DOHH2 (cell line): ENCODE measurements around the gene CSNK1A1.

Experiments used
- H3F3A ChIP-seq: fragments of 200-600 bp; sonication (generic), shearing (Covaris generic); 2 replicates; pipeline ENCODE4 v1.6.0; 2016; ENCODE audit warnings: antibody characterized with exemption, mild to moderate bottlenecking; ENCODE audit not compliant: control insufficient read depth, insufficient read depth
- H3K27ac ChIP-seq: fragments of 200-600 bp; sonication (generic); 2 replicates; pipeline ENCODE4 v1.5.1; 2014; ENCODE audit warnings: low read depth, mild to moderate bottlenecking, low read length, moderate library complexity
- H3K27me3 ChIP-seq: fragments of 200-600 bp; sonication (generic); 2 replicates; pipeline ENCODE4 v1.6.1; 2014; ENCODE audit warnings: mild to moderate bottlenecking, low read length, mixed read lengths; ENCODE audit not compliant: control insufficient read depth
- H3K36me3 ChIP-seq: fragments of 200-600 bp; sonication (generic); 2 replicates; pipeline ENCODE4 v1.6.1; 2014; ENCODE audit warnings: mild to moderate bottlenecking, low read length, moderate library complexity, mixed read lengths; ENCODE audit not compliant: control insufficient read depth
- H3K4me1 ChIP-seq: fragments of 200-600 bp; sonication (generic); 2 replicates; pipeline ENCODE4 v1.6.1; 2014; ENCODE audit warnings: mild to moderate bottlenecking, low read length, mixed read lengths; ENCODE audit not compliant: control insufficient read depth
- H3K4me2 ChIP-seq: fragments of 200-600 bp; sonication (generic); 2 replicates; pipeline ENCODE4 v1.6.0; 2014; ENCODE audit warnings: mild to moderate bottlenecking, low read length, moderate library complexity
- H3K4me3 ChIP-seq: fragments of 200-600 bp; sonication (generic); 2 replicates; pipeline ENCODE4 v1.5.1; 2014; ENCODE audit warnings: mild to moderate bottlenecking, low read length, mixed read lengths
- H3K79me2 ChIP-seq: fragments of 200-600 bp; sonication (generic); 2 replicates; pipeline ENCODE4 v1.6.1; 2014; ENCODE audit warnings: mild to moderate bottlenecking, low read length, mixed read lengths; ENCODE audit not compliant: control insufficient read depth
- H3K9me2 ChIP-seq: fragments of 200-600 bp; sonication (generic); replicated peaks from 2 replicates; pipeline ENCODE4 v1.6.1; 2014; ENCODE audit warnings: mild to moderate bottlenecking, low read length, mixed read lengths; ENCODE audit not compliant: control insufficient read depth
- H3K9me3 ChIP-seq: fragments of 200-600 bp; sonication (generic); 2 replicates; pipeline ENCODE4 v1.6.1; 2014; ENCODE audit warnings: antibody characterized with exemption, low read length, mixed read lengths; ENCODE audit not compliant: control insufficient read depth, insufficient read depth
- H4K20me1 ChIP-seq: fragments of 200-600 bp; sonication (generic); 2 replicates; pipeline ENCODE4 v1.6.0; 2014; ENCODE audit warnings: low read depth, mild to moderate bottlenecking, antibody characterized with exemption, low read length, moderate library complexity; ENCODE audit not compliant: control insufficient read depth, insufficient read depth
- EZH2phosphoT487 ChIP-seq: fragments of 200-600 bp; sonication (generic); IDR thresholded peaks from 2 replicates; pipeline ENCODE4 v1.6.1; 2017; ENCODE audit warnings: borderline replicate concordance, mild to moderate bottlenecking, antibody characterized with exemption, low read length, moderate library complexity, mixed read lengths
- TF ChIP-seq, protein P1 (sequence below): fragments of 200-600 bp; sonication (generic); IDR thresholded peaks from one replicate; pipeline ENCODE4 v1.5.1; 2014; ENCODE audit warnings: antibody characterized with exemption, mild to moderate bottlenecking, low read depth, low read length; ENCODE audit not compliant: poor library complexity, severe bottlenecking

The CSNK1A1 gene

DNA sequence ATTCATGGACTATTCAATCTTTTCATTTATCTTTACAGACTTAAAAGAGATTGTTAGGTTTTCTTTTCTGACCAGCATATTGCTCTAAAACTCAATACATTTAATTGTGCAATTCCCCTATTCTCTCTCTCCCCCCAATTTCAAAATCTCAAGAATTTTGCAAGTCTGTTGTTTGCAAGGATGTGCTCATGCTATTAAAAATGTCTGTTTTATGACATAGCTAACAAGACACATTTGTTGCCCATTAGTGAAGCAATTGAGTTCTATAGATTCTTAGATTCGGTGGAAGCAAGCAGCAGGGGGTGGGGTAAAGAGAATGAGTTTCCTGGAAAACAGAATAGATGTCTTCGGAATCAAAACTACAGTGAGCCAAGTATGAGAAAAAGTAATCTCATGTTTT lies 8.5 kb upstream of the CSNK1A1 start:
- Histone ChIP-seq H3K9me3 (no peaks in the 10 kb centered on the region), H3K79me2 (no peaks in the 10 kb centered on the region), H3K4me1 (peaks cover 35% of the 10 kb centered on the region), H3K36me3 (no peaks in the 10 kb centered on the region), H3K9me2 (no peaks in the 10 kb centered on the region), H3K4me2 (no peak overlapping the region), H4K20me1 (no peaks in the 10 kb centered on the region), H3K4me3 (no peak overlapping the region), H3K27ac (no peak overlapping the region), H3F3A (peaks cover 25% of the 10 kb centered on the region), H3K27me3 (no peaks in the 10 kb centered on the region)
- TF ChIP-seq, protein P1, sequence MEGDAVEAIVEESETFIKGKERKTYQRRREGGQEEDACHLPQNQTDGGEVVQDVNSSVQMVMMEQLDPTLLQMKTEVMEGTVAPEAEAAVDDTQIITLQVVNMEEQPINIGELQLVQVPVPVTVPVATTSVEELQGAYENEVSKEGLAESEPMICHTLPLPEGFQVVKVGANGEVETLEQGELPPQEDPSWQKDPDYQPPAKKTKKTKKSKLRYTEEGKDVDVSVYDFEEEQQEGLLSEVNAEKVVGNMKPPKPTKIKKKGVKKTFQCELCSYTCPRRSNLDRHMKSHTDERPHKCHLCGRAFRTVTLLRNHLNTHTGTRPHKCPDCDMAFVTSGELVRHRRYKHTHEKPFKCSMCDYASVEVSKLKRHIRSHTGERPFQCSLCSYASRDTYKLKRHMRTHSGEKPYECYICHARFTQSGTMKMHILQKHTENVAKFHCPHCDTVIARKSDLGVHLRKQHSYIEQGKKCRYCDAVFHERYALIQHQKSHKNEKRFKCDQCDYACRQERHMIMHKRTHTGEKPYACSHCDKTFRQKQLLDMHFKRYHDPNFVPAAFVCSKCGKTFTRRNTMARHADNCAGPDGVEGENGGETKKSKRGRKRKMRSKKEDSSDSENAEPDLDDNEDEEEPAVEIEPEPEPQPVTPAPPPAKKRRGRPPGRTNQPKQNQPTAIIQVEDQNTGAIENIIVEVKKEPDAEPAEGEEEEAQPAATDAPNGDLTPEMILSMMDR = no peak
- TF ChIP-seq EZH2phosphoT487 = no peak

DNA sequence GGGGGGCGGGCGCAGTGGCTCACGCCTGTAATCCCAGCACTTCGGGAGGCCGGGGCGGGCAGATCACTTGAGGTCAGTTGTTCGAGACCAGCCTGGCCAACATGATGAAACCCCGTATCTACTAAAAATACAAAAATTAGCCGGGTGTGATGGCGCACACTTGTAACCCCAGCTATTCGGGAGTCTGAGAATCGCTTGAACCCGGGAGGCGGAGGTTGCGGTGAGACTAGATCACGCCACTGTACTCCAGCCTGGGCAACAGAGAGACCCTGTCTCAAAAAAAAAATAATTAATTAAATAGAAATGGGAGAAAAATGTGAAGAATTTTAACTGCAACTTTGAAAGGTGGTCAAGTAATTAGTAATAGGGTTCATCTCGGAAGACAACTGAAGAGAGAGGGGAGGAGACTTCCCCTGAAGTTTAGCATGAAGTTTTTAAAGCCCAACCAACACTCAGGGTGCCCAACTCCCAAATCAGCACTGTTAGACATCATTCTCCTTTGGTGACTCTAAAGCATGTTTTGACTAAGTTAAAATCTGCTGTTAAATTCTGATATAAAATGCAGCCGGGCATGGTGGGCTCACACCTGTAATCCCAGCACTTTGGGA lies 1.4 kb upstream of the CSNK1A1 start:
- Histone ChIP-seq H3K9me3 (no peaks in the 10 kb centered on the region), H3K27me3 (no peaks in the 10 kb centered on the region), H3K9me2 (no peaks in the 10 kb centered on the region), H4K20me1 (peaks cover 12% of the 10 kb centered on the region), H3K36me3 (peaks cover 35% of the 10 kb centered on the region), H3F3A (no peaks in the 10 kb centered on the region), H3K4me2 (peak overlapping the region; percentile 62), H3K27ac (no peak overlapping the region), H3K4me1 (peaks cover 28% of the 10 kb centered on the region), H3K4me3 (peak overlapping the region; percentile 94), H3K79me2 (peaks cover 50% of the 10 kb centered on the region)
- TF ChIP-seq EZH2phosphoT487 = no peak
- TF ChIP-seq, protein P1 = no peak

DNA sequence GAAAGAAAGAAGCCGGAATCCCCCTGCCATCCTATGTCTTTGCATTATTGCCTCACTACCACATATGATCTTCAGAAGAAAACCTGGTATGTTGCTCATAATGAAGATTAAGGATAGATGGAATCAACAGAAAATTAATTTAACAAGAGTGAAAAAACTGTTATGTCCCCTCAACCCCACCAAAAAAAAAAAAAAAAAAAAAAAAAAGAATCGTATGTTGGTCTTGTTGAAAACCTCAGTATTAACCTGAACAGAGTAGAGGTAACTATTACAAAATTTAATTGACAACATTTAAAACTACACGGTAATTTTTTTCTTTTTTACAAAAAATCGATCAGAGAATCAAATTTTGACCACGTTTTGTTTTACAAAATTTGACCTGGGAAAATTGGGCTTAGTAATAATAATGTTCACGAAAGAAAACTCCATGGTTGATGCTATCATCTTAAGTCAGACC lies 827 bp upstream of the CSNK1A1 start:
- no peaks in the 10 kb centered on the region for H3K9me3 ChIP-seq
- no peaks in the 10 kb centered on the region for H3K9me2 ChIP-seq
- TF ChIP-seq, protein P1 = no peak
- no peak for TF ChIP-seq EZH2phosphoT487
- H3K27me3 ChIP-seq = no peaks in the 10 kb centered on the region
- H3K4me2 ChIP-seq = peak overlapping the region; percentile 62
- H3F3A ChIP-seq = no peaks in the 10 kb centered on the region
- peaks cover 56% of the 10 kb centered on the region for H3K79me2 ChIP-seq
- peak overlapping the region; percentile 94 for H3K4me3 ChIP-seq
- H3K27ac ChIP-seq = peak overlapping the region; percentile 80
- H3K4me1 ChIP-seq = peaks cover 34% of the 10 kb centered on the region
- peaks cover 41% of the 10 kb centered on the region for H3K36me3 ChIP-seq
- H4K20me1 ChIP-seq = peaks cover 15% of the 10 kb centered on the region
